Gastroesophageal sphincter (tissue), 4 donors: Measurements from ENCODE around the gene CCDC34. TPM values are rescaled to one million over a fixed set of nuclear protein-coding genes. Genes with fewer than 3 reads are reported as not detected.

Experiments
- ATAC-seq: fragments of 150-250 bp; one replicate; pipeline ENCODE4 v1.9.1; 2016; ENCODE audit warnings: mild to moderate bottlenecking, moderate library complexity
- H3K27ac ChIP-seq, 4 donors: fragments of 200-600 bp; sonication (generic) in 3 of 4; 1 replicate in 3 of 4; 2 replicates in 1 of 4; pipeline ENCODE4 v1.5.1; 2016 to 2019
- H3K27me3 ChIP-seq: fragments of 200-600 bp; sonication (generic); one replicate; pipeline ENCODE4 v1.5.1; 2019
- H3K36me3 ChIP-seq, 2 donors: fragments of 200-600 bp; sonication (generic); one replicate each; pipeline ENCODE4 v1.5.1; 2019; ENCODE audit warnings: control low read depth in 1 of 2
- H3K4me1 ChIP-seq, 3 donors: fragments of 200-600 bp; sonication (generic); 1 replicate in 2 of 3; 2 replicates in 1 of 3; pipeline ENCODE4 v1.5.1; 2016 to 2019; ENCODE audit warnings: control low read depth in 2 of 3
- H3K4me3 ChIP-seq, 2 donors: fragments of 200-600 bp; sonication (generic); one replicate each; pipeline ENCODE4 v1.5.1; 2019; ENCODE audit warnings: mild to moderate bottlenecking in 1 of 2, moderate library complexity in 1 of 2
- H3K9me3 ChIP-seq, 3 donors: fragments of 200-600 bp; sonication (generic); one replicate each; pipeline ENCODE4 v1.5.1; 2017 to 2019; ENCODE audit warnings: control low read depth in 2 of 3
- CTCF ChIP-seq, 4 experiments: fragments of 200-600 bp in 2 of 4; fragments of 450-650 bp in 2 of 4; sonication (generic) in 1 of 4; IDR thresholded peaks; one replicate each; pipeline ENCODE4 v1.5.1; 2017 to 2019; ENCODE audit warnings: antibody characterized with exemption in 4 of 4, mild to moderate bottlenecking in 2 of 4, moderate library complexity in 2 of 4
- EP300 ChIP-seq: sonication (generic); formaldehyde crosslinking; IDR thresholded peaks from one replicate; pipeline ENCODE4 v1.6.1; 2017; ENCODE audit warnings: antibody characterized with exemption, mild to moderate bottlenecking
- POLR2A ChIP-seq, 2 donors: fragments of 450-650 bp; IDR thresholded peaks; one replicate each; pipeline ENCODE4 v1.6.1; 2017; ENCODE audit warnings: antibody characterized with exemption in 2 of 2, mild to moderate bottlenecking in 2 of 2, moderate library complexity in 1 of 2
- POLR2AphosphoS5 ChIP-seq: sonication (generic); formaldehyde crosslinking; IDR thresholded peaks from one replicate; pipeline ENCODE4 v1.6.1; 2017; ENCODE audit warnings: antibody characterized with exemption
- WGBS, 2 donors: methylation state at CpG; one replicate each; pipeline ENCODE4 v1.1.5; 2018; ENCODE audit warnings: low coverage in 1 of 2; 5-methylcytosine and 5-hydroxymethylcytosine counted together
- total RNA-seq, 4 donors: library from RNA; depleted of rRNA; stranded (reverse); fragments of >200 nt; gene quantifications; one replicate each; pipeline ENCODE4 v1.1.0, GENCODE V29; 2016

Gene CCDC34
- total RNA-seq, 4 donors from 2014 or later, result 0.78 to 1.3 (median 1.1) TPM

DNA sequence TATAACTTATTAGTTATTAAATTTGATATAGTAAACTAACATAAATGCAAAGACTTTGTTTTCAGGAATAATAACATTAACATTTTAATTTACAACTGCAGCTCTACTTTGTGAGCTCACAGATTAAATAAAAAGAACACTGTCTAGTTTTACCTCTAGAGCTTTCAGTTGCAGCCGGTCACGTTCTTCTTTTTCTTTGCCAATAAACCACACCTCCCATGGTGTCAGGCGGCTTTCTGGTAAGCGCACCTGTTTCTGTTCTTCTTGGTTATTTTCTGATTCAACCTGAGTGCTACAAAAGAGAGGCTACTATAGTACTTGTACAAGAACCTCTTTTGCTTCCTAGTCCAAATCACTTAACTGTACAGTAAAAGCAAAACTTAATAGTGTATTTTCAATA lies 5.8 kb downstream of the CCDC34 start:
- Histone ChIP-seq H3K27me3 (no peaks in the 10 kb centered on the region), H3K36me3 (no peaks in the 10 kb centered on the region), H3K4me3 (no peak overlapping the region), H3K27ac (no peak overlapping the region), H3K9me3 (no peaks in the 10 kb centered on the region), H3K4me1 (peaks cover 0 to 4% (median under 1%) of the 10 kb centered on the region in 3 donors)
- ATAC-seq, result no peak
- 89 to 100% methylated on average over 2 to 4 of the region's 4 CpGs for WGBS, 2 donors
- TF ChIP-seq POLR2AphosphoS5 (no peak), EP300 (no peak), POLR2A (IDR thresholded peaks at IDR 0.05) (no peak), CTCF (IDR thresholded peaks at IDR 0.05) (no peak)

GRCh38 chr11:27356624-27357222 lies 6.3 kb downstream of the CCDC34 start:
- no peak for ATAC-seq
- H3K4me3 ChIP-seq, result no peak overlapping the region
- TF ChIP-seq CTCF (IDR thresholded peaks at IDR 0.05) (no peak), POLR2A (IDR thresholded peaks at IDR 0.05) (no peak), POLR2AphosphoS5 (no peak), EP300 (no peak)
- no peaks in the 10 kb centered on the region for H3K27me3 ChIP-seq
- 82 to 94% methylated on average over 2 to 5 of the region's 5 CpGs for WGBS, 2 donors
- no peaks in the 10 kb centered on the region for H3K4me1 ChIP-seq
- H3K27ac ChIP-seq, result no peak overlapping the region
- no peaks in the 10 kb centered on the region for H3K9me3 ChIP-seq
- no peaks in the 10 kb centered on the region for H3K36me3 ChIP-seq

DNA sequence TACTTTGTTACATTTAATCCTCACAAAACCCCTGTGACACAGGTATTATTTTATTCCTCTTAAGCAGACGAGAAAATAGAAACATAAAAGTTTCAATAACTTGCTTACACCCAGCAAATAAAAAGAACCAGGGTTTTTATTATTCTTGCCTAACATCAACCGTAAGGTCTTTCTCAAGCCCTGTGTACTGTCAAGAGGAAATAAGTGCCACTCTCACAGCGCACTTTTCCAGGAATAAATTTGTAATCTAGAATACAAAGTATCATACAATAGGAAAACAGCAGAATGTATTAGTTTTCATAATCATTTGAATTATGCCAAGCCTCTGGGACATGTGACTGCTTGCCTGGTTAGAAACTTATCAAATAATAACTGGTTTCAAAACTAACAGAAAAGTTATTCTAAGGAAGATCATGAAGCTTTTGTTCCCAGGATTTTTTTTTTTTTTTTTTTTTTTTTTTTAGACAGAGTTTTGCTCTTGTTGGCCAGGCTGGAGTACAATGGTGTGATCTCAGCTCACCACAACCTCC lies 7.4 kb downstream of the CCDC34 start:
- ATAC-seq, result no peak

DNA sequence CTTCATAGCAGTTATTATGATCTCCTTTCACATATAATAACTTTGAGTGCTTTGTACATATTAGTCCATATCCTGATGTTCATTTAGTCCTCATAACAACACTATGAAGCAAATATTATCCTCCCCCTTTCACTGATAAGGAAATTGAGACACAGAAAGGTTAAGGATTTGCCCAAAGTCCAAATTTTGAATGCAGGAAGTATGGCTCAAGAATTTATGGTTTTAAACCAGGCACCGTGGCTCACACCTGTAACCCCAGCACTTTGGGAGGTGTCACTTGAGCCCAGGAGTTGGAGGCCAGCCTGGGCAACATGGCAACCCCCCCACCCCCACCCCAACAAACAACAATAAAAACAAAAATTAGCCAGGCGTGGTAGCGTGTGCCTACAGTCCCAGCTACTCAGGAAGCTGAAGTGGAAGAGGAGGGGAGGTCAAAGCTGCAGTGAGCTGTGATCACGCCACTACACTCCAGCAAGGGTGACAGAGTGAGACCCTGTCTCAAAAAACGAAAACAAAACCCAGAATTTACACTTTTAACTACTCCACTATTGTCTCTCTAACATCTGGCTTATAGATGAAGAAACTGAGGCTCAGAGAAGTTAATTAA lies 8.6 kb downstream of the CCDC34 start:
- Histone ChIP-seq H3K27me3 (no peaks in the 10 kb centered on the region), H3K36me3 (no peaks in the 10 kb centered on the region), H3K27ac (no peak overlapping the region), H3K9me3 (no peaks in the 10 kb centered on the region), H3K4me3 (no peak overlapping the region), H3K4me1 (peaks cover 0 to 8% (median 0%) of the 10 kb centered on the region in 3 donors)
- no peak for TF ChIP-seq POLR2A (IDR thresholded peaks at IDR 0.05)
- TF ChIP-seq POLR2AphosphoS5, result no peak
- TF ChIP-seq CTCF (IDR thresholded peaks at IDR 0.05), result no peak
- TF ChIP-seq EP300, result no peak
- 100% methylated on average over 2 of the region's 5 CpGs; no CpG with 5 or more reads in 1 of the 2 donors for WGBS, 2 donors
- ATAC-seq, result no peak

More for the DNA sequence above, 7.4 kb downstream of the CCDC34 start:
- no peak overlapping the region for H3K27ac ChIP-seq
- no peaks in the 10 kb centered on the region for H3K9me3 ChIP-seq
- H3K27me3 ChIP-seq, result no peaks in the 10 kb centered on the region
- 83 to 98% methylated on average over 3 of the region's 3 CpGs for WGBS, 2 donors
- peaks cover 0 to 4% (median 0%) of the 10 kb centered on the region in 3 donors for H3K4me1 ChIP-seq
- H3K4me3 ChIP-seq, result no peak overlapping the region
- no peak for TF ChIP-seq POLR2A (IDR thresholded peaks at IDR 0.05)
- TF ChIP-seq POLR2AphosphoS5, result no peak
- no peak for TF ChIP-seq CTCF (IDR thresholded peaks at IDR 0.05)
- TF ChIP-seq EP300, result no peak
- H3K36me3 ChIP-seq, result no peaks in the 10 kb centered on the region
